Epithelial cell of proximal tubule (primary cell): ENCODE measurements around the gene PITRM1. TPM values are rescaled to one million over a fixed set of nuclear protein-coding genes. Genes with fewer than 3 reads are reported as not detected.

ENCODE experiments used
- DNase-seq: peaks from one replicate; pipeline ENCODE4 v3.0.0-alpha.2; 2011; ENCODE audit warnings: low read depth
- H3K4me3 ChIP-seq: 2 replicates; pipeline ENCODE4 v1.5.1; 2011; ENCODE audit warnings: low read depth, mild to moderate bottlenecking, low read length
- CTCF ChIP-seq: conservative IDR thresholded peaks from 2 replicates; pipeline ENCODE4 v1.5.1; 2012; ENCODE audit warnings: low read depth, mild to moderate bottlenecking, low read length
- total RNA-seq: library from RNA; depleted of rRNA; stranded (reverse); fragments of >200 nt; gene quantifications from 2 replicates; pipeline ENCODE4 v1.2.3, GENCODE V29; 2015

Gene PITRM1
- total RNA-seq, 1 donor from 2014 or later = 69.9 TPM

- TF ChIP-seq CTCF = no peak
- DNase-seq = no peak
- H3K4me3 ChIP-seq = no peak overlapping the region
These were observed 42.7 kb upstream of the PITRM1 start for GRCh38 chr10:3215153-3215775.

GRCh38 chr10:3213758-3214515 lies 41.4 kb upstream of the PITRM1 start:
- TF ChIP-seq CTCF = no peak
- no peak overlapping the region for H3K4me3 ChIP-seq
- DNase-seq = no peak

- H3K4me3 ChIP-seq = no peak overlapping the region
- DNase-seq = no peak
- TF ChIP-seq CTCF = no peak
These were observed 40.6 kb upstream of the PITRM1 start for GRCh38 chr10:3213208-3213607.

GRCh38 chr10:3210251-3210877 lies 37.8 kb upstream of the PITRM1 start:
- DNase-seq = no peak
- no peak overlapping the region for H3K4me3 ChIP-seq
- TF ChIP-seq CTCF = no peak

GRCh38 chr10:3208481-3209406 lies 36.2 kb upstream of the PITRM1 start:
- TF ChIP-seq CTCF = no peak
- H3K4me3 ChIP-seq = no peak overlapping the region

GRCh38 chr10:3207351-3207750 lies 34.8 kb upstream of the PITRM1 start:
- no peak overlapping the region for H3K4me3 ChIP-seq
- TF ChIP-seq CTCF = no peak
- DNase-seq = no peak

More at GRCh38 chr10:3208481-3209406, 36.2 kb upstream of the PITRM1 start:
- no peak for DNase-seq
